H9 (cell line): ENCODE results near the gene RABGAP1L. TPM values are rescaled to one million over a fixed set of nuclear protein-coding genes. Genes with fewer than 3 reads are reported as not detected.

Experiments used
- DNase-seq: peaks from one replicate; pipeline ENCODE4 v3.0.0-alpha.2; 2017
- H2AFZ ChIP-seq: one replicate; pipeline ENCODE4 v1.6.1; 2013; ENCODE audit warnings: mild to moderate bottlenecking, low read length, control low read depth, moderate library complexity
- H2AK5ac ChIP-seq: 2 replicates; pipeline ENCODE4 v1.6.1; 2013; ENCODE audit warnings: low read length, control low read depth, mixed read lengths; ENCODE audit not compliant: insufficient read length
- H2BK120ac ChIP-seq: one replicate; pipeline ENCODE4 v1.6.1; 2013; ENCODE audit warnings: low read depth, mild to moderate bottlenecking, low read length, control low read depth, inconsistent platforms; ENCODE audit not compliant: poor library complexity, severe bottlenecking
- H2BK12ac ChIP-seq: 2 replicates; pipeline ENCODE4 v1.6.1; 2013; ENCODE audit warnings: low read length, control low read depth, mixed read lengths, low read depth; ENCODE audit not compliant: insufficient read length
- H2BK15ac ChIP-seq: 2 replicates; pipeline ENCODE4 v1.6.1; 2013; ENCODE audit warnings: low read depth, low read length, control low read depth
- H2BK20ac ChIP-seq: one replicate; pipeline ENCODE4 v1.6.1; 2013; ENCODE audit warnings: low read depth, mild to moderate bottlenecking, low read length, control low read depth, inconsistent platforms; ENCODE audit not compliant: poor library complexity, severe bottlenecking
- H2BK5ac ChIP-seq: 2 replicates; pipeline ENCODE4 v1.6.1; 2013; ENCODE audit warnings: low read length, control low read depth, mixed read lengths; ENCODE audit not compliant: insufficient read length
- H3K14ac ChIP-seq: 2 replicates; pipeline ENCODE4 v1.6.1; 2013; ENCODE audit warnings: low read length, control low read depth; ENCODE audit not compliant: insufficient read depth
- H3K18ac ChIP-seq: 2 replicates; pipeline ENCODE4 v1.6.1; 2013; ENCODE audit warnings: low read depth, mild to moderate bottlenecking, mixed read lengths, low read length, control low read depth; ENCODE audit not compliant: insufficient read length
- H3K23ac ChIP-seq: 2 replicates; pipeline ENCODE4 v1.6.1; 2013; ENCODE audit warnings: low read length, control low read depth, mixed read lengths, low read depth; ENCODE audit not compliant: insufficient read length
- H3K23me2 ChIP-seq: 2 replicates; pipeline ENCODE4 v1.6.1; 2013; ENCODE audit warnings: low read depth, mild to moderate bottlenecking, mixed read lengths, low read length, control low read depth; ENCODE audit not compliant: insufficient read length, poor library complexity, severe bottlenecking
- H3K27ac ChIP-seq: 2 replicates; pipeline ENCODE4 v1.5.1; 2013; ENCODE audit warnings: low read length, control low read depth, mixed read lengths, low read depth; ENCODE audit not compliant: insufficient read length
- H3K27me3 ChIP-seq: 2 replicates; pipeline ENCODE4 v1.6.1; 2013; ENCODE audit warnings: low read length, control low read depth, inconsistent platforms; ENCODE audit not compliant: insufficient read depth
- H3K4ac ChIP-seq: 2 replicates; pipeline ENCODE4 v1.6.1; 2013; ENCODE audit warnings: low read depth, mild to moderate bottlenecking, control low read depth, inconsistent platforms, low read length, moderate library complexity
- H3K4me1 ChIP-seq: 2 replicates; pipeline ENCODE4 v1.6.1; 2013; ENCODE audit warnings: low read length, control low read depth, inconsistent platforms; ENCODE audit not compliant: insufficient read depth
- H3K4me2 ChIP-seq: 2 replicates; pipeline ENCODE4 v1.6.1; 2013; ENCODE audit warnings: low read length, control low read depth, mixed read lengths; ENCODE audit not compliant: insufficient read length, insufficient read depth
- H3K56ac ChIP-seq: 2 replicates; pipeline ENCODE4 v1.6.1; 2013; ENCODE audit warnings: low read depth, mild to moderate bottlenecking, mixed read lengths, low read length, control low read depth; ENCODE audit not compliant: insufficient read length
- H3K79me1 ChIP-seq: 2 replicates; pipeline ENCODE4 v1.6.1; 2013; ENCODE audit warnings: low read depth, mild to moderate bottlenecking, moderate library complexity, low read length, control low read depth, inconsistent platforms; ENCODE audit not compliant: insufficient read depth, poor library complexity, severe bottlenecking
- H3K79me2 ChIP-seq: 2 replicates; pipeline ENCODE4 v1.6.1; 2013; ENCODE audit warnings: low read length, control low read depth, inconsistent platforms; ENCODE audit not compliant: insufficient read depth
- H3K9ac ChIP-seq: 2 replicates; pipeline ENCODE4 v1.6.1; 2013; ENCODE audit warnings: low read length, control low read depth, mixed read lengths; ENCODE audit not compliant: insufficient read length; ENCODE audit errors: extremely low read depth
- H3K9me3 ChIP-seq: one replicate; pipeline ENCODE4 v1.6.1; 2013; ENCODE audit warnings: low read depth, low read length, inconsistent platforms; ENCODE audit not compliant: control insufficient read depth
- H3T11ph ChIP-seq: one replicate; pipeline ENCODE4 v1.6.1; 2013; ENCODE audit warnings: mild to moderate bottlenecking, low read length, control low read depth, inconsistent platforms
- H4K20me1 ChIP-seq: one replicate; pipeline ENCODE4 v1.6.1; 2013; ENCODE audit not compliant: control insufficient read depth, insufficient read length, insufficient read depth
- H4K5ac ChIP-seq: 2 replicates; pipeline ENCODE4 v1.6.1; 2013; ENCODE audit warnings: low read depth, mild to moderate bottlenecking, mixed read lengths, low read length, control low read depth; ENCODE audit not compliant: insufficient read length
- H4K8ac ChIP-seq: replicated peaks from 2 replicates; pipeline ENCODE4 v1.6.1; 2013; ENCODE audit warnings: low read length, control low read depth, mixed read lengths, low read depth; ENCODE audit not compliant: insufficient read length
- H4K91ac ChIP-seq: 2 replicates; pipeline ENCODE4 v1.6.1; 2013; ENCODE audit warnings: low read depth, mild to moderate bottlenecking, moderate library complexity, mixed read lengths, low read length, control low read depth; ENCODE audit not compliant: insufficient read length
- H3K27ac Mint-ChIP-seq, 3 experiments: 2 replicates in 2 of 3; 3 replicates in 1 of 3; pipeline ENCODE4 v1.8.0; 2020 to 2021; ENCODE audit warnings: mixed read lengths in 3 of 3, mild to moderate bottlenecking in 1 of 3, moderate library complexity in 1 of 3
- H3K27me3 Mint-ChIP-seq: 2 replicates; pipeline ENCODE4 v1.8.0; 2021; ENCODE audit warnings: low read depth, mild to moderate bottlenecking, moderate library complexity, mixed read lengths
- H3K36me3 Mint-ChIP-seq, 3 experiments: 2 replicates in 2 of 3; 3 replicates in 1 of 3; pipeline ENCODE4 v1.8.0; 2020 to 2021; ENCODE audit warnings: low read depth in 3 of 3, mixed read lengths in 3 of 3; ENCODE audit not compliant: insufficient read depth in 1 of 3
- H3K4me1 Mint-ChIP-seq, 2 experiments: 2 replicates each; pipeline ENCODE4 v1.8.0; 2020; ENCODE audit warnings: mixed read lengths in 2 of 2
- H3K4me3 Mint-ChIP-seq, 2 experiments: 2 replicates in 1 of 2; 3 replicates in 1 of 2; pipeline ENCODE4 v1.8.0; 2020 to 2021; ENCODE audit warnings: mild to moderate bottlenecking in 2 of 2, mixed read lengths in 2 of 2, moderate library complexity in 1 of 2
- H3K9me3 Mint-ChIP-seq, 2 experiments: 2 replicates in 1 of 2; 3 replicates in 1 of 2; pipeline ENCODE4 v1.8.0; 2020; ENCODE audit warnings: mild to moderate bottlenecking in 2 of 2, mixed read lengths in 2 of 2, moderate library complexity in 1 of 2
- WGBS: extraction: QIAGEN DNeasy Blood & Tissue Kit; methylation state at CpG from one replicate; pipeline ENCODE4 v1.1.7; 2013; ENCODE audit warnings: missing lambda C conversion rate, low lambda C conversion rate, mixed read lengths; ENCODE audit not compliant: insufficient read length; ENCODE audit errors: extremely low coverage; 5-methylcytosine and 5-hydroxymethylcytosine counted together
- total RNA-seq: library from RNA; stranded (reverse); gene quantifications from 2 replicates; pipeline ENCODE4 v1.2.1, GENCODE V29; 2021
- TF ChIP-seq, protein P1 (sequence below): fragments of 200-600 bp; sonication (generic); conservative IDR thresholded peaks from 3 replicates; pipeline ENCODE4 v1.8.0; 2021; ENCODE audit warnings: antibody characterized with exemption, mild to moderate bottlenecking

Gene RABGAP1L
- total RNA-seq, 1 experiment from 2014 or later: 147 TPM

DNA sequence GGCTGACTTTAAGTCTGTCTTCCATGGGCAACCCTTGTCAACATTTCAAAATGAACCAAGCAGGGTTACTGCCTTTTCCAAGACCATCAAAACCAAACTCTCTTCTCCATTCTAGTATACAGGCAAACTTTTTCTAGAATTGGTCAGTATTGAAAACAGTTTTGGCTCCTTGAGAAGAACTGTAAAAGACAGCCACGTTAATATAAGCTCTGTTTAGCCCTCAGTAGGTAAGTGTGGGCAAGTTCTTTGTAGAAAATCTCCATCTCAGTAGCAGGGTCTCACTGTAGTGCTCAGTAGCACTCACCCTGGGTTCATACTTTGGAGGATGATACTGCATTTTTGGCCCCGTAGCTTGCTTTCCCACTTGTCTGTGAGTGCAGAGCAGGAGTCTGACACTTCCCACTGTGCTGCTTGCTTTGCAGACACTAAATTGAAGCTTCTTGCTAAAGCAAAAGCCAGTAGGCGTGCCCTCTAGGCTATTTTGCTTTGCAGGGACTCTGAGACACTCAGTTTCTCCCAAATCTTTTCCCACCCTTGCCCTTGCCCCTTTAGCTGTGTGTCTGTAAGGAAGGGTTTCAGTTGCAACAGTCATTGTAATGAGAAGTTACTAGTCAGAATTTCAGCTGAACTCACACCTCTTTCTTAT is 806.2 kb downstream of the RABGAP1L start:
- Histone ChIP-seq H4K20me1 (no peaks in the 10 kb centered on the region), H2BK12ac (no peak overlapping the region), H2BK20ac (no peak overlapping the region), H3K79me2 (no peaks in the 10 kb centered on the region), H2BK5ac (no peak overlapping the region), H2BK120ac (no peak overlapping the region), H3K18ac (no peak overlapping the region), H3K23me2 (no peaks in the 10 kb centered on the region), H2AK5ac (no peak overlapping the region), H3K27ac (no peak overlapping the region), H2AFZ (no peak overlapping the region), H3K56ac (no peak overlapping the region), H3K4ac (no peak overlapping the region), H3T11ph (no peak overlapping the region), H4K8ac (no peak overlapping the region), H3K9ac (no peak overlapping the region), H3K9me3 (no peaks in the 10 kb centered on the region), H4K5ac (no peak overlapping the region), H4K91ac (no peak overlapping the region), H3K4me1 (peaks cover 3% of the 10 kb centered on the region; the same call in 1 of the 2 replicates), H3K14ac (no peak overlapping the region), H3K27me3 (no peaks in the 10 kb centered on the region), H3K23ac (no peak overlapping the region), H3K4me2 (no peak overlapping the region), H3K79me1 (peaks cover 3% of the 10 kb centered on the region), H2BK15ac (no peak overlapping the region)
- no peaks in the 10 kb centered on the region for H3K9me3 Mint-ChIP-seq
- peaks cover 13% of the 10 kb centered on the region in 2 experiments for H3K4me1 Mint-ChIP-seq
- TF ChIP-seq, protein P1, sequence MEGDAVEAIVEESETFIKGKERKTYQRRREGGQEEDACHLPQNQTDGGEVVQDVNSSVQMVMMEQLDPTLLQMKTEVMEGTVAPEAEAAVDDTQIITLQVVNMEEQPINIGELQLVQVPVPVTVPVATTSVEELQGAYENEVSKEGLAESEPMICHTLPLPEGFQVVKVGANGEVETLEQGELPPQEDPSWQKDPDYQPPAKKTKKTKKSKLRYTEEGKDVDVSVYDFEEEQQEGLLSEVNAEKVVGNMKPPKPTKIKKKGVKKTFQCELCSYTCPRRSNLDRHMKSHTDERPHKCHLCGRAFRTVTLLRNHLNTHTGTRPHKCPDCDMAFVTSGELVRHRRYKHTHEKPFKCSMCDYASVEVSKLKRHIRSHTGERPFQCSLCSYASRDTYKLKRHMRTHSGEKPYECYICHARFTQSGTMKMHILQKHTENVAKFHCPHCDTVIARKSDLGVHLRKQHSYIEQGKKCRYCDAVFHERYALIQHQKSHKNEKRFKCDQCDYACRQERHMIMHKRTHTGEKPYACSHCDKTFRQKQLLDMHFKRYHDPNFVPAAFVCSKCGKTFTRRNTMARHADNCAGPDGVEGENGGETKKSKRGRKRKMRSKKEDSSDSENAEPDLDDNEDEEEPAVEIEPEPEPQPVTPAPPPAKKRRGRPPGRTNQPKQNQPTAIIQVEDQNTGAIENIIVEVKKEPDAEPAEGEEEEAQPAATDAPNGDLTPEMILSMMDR: no peak
- H3K36me3 Mint-ChIP-seq: peaks cover 11 to 38% (median 33%) of the 10 kb centered on the region in 3 experiments; a peak in 6 of 7 replicates
- no peaks in the 10 kb centered on the region for H3K27me3 Mint-ChIP-seq
- peak overlapping the region; percentile 21 to 71 (median 62); a peak in 5 of 7 replicates for H3K27ac Mint-ChIP-seq
- no peak for DNase-seq
- no peak overlapping the region for H3K4me3 Mint-ChIP-seq
- WGBS: no CpG with 5 or more reads among the region's 3 CpGs
